GM18909 (cell line): ENCODE measurements around the gene FTCD.
"Not testable (repeated sequence)": the region's sequence is repeated elsewhere in the genome, so short reads cannot be mapped to it uniquely, and the experiment has no call there.

Experiments
- ATAC-seq: cut with Tn5 transposase; IDR thresholded peaks from one replicate; pipeline ENCODE4 v1.9.1; 2021; ENCODE audit warnings: mild to moderate bottlenecking; ENCODE audit not compliant: unreplicated experiment, poor library complexity

The FTCD gene

DNA sequence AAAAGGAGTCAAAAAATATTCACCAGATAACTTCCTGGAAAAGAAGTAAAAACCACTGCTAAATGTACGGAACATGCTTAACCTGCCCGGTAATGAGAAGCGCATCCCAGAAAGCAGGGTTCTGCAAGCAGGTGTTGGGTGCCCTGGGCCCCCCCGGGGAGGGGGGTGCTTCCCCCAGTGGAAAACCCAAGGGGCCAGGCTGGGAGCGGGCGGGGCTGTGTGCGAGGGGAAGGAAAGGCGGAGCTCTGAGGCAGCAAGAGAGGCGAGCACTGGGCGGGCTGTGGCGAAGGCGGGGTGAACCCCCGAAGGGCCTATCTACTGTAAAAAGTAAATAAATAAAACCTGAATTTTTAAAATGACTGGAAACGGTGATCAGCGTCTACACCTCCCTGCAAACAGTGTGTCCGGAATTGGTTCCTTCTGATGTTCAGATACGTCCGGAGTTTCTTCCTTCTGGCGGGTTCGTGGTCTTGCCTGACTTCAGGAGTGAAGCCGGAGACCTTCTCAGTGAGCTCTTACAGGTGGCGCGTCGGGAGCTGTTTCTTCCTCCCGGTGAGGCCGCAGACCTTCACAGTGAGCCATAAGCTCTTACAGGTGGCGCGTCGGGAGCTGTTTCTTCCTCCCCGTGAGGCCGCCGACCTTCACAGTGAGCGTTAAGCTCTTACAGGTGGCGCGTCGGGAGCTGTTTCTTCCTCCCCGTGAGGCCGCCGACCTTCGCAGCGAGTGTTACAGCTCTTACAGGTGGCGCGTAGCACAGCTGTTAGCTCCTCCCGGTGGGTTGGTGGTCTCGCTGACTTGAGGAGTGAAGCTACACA lies 13.4 kb downstream of the FTCD start:
- ATAC-seq: no peak

GRCh38 chr21:46140352-46141003 lies 14.9 kb downstream of the FTCD start:
- ATAC-seq: not testable (repeated sequence)

GRCh38 chr21:46139686-46140085 lies 15.7 kb downstream of the FTCD start:
- ATAC-seq: no peak

DNA sequence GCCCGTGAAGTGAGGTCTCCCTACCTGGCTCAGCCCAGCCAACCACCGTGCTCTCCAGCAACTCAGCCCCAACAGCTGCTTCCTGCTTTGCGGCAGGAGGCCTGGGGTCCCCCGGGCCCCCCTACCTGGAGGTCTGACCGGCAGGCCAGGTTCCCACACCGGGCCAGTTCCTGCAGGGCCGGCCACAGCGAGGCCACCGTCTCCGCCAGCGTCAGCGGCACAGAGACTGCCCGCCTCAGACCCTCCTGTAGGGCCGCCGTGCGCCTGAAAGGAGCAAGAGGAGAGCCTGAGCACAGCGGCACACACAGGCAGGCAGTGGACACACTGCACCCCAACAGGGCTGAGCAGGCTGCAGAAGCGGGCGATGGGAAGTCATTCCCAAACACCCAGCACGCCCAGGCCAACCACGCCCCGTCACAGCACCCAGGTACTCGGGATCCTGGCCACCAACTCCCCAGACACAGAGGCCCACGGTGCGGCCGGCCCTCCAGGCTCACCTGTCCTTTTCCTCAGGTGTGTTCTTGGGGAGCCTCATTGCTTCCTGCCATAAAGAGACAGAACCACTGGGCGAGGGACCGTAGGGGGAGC lies 16.9 kb downstream of the FTCD start:
- no peak for ATAC-seq

GRCh38 chr21:46137908-46138307 lies 17.5 kb downstream of the FTCD start:
- no peak for ATAC-seq

- no peak for ATAC-seq
Observed at GRCh38 chr21:46136739-46137349, 18.5 kb downstream of the FTCD start.

- ATAC-seq: no peak
Observed at GRCh38 chr21:46135782-46136395, 19.5 kb downstream of the FTCD start.

DNA sequence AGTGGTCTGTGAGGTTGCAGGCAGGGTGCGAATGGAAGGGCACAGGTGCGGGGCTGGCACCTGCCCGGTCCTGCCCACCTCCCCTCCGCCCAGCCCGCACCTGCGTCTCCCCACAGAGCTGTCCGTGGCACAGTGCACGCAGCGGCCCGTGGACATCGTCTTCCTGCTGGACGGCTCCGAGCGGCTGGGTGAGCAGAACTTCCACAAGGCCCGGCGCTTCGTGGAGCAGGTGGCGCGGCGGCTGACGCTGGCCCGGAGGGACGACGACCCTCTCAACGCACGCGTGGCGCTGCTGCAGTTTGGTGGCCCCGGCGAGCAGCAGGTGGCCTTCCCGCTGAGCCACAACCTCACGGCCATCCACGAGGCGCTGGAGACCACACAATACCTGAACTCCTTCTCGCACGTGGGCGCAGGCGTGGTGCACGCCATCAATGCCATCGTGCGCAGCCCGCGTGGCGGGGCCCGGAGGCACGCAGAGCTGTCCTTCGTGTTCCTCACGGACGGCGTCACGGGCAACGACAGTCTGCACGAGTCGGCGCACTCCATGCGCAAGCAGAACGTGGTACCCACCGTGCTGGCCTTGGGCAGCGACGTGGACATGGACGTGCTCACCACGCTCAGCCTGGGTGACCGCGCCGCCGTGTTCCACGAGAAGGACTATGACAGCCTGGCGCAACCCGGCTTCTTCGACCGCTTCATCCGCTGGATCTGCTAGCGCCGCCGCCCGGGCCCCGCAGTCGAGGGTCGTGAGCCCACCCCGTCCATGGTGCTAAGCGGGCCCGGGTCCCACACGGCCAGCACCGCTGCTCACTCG lies 23.3 kb downstream of the FTCD start:
- no peak for ATAC-seq

DNA sequence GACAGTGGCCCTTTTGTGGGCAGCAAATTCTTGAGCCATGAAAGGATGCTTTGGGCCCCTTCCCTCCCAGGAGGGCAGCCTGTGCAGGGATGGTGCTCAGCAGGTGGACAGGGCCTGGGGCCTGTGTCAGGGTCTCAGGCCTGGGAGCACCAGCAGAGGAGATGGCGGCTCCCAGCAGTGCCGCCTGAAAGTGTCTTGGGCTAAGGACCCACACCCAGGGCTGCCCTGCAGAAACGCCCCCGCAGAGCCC lies 23.9 kb downstream of the FTCD start:
- no peak for ATAC-seq

GRCh38 chr21:46130831-46131587 lies 24.4 kb downstream of the FTCD start:
- no peak for ATAC-seq

DNA sequence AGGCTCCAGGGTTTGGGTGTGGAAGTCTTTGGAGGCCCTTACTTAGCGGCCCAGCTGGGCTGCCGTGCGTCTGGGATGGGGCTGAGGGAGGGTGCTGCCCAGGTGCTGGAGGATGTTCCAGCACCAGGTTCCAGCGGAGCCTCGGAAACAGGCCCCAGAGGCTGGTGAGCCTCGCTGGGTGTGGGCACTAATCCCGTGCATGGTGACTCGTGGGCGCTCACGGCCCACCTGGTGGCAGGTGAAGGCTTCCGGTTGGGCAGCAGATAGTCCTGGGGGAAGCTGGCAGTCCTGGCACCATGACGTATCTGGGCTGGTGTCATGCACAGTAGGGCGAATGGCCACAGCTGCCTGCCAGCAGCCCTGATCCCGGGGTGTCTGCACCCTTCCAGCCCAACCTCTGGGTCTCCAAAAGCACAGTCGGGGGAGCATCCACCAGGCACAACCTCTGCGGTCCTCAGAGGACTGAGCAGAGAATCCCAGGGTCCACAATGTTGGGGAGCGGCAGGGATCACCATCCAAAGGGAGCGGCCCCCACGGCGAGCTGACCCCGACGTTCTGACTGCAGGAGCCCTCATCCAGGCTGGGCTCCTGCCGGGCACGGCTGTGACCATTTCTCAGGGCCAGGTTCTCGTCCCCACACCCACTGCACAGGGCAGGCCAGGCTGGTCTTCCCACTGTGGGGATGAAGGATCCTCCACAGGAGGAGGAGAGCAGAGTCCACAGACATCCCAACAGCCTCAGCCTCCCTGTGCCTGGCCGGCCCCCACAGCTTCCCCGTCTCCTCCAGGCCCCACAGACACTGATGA lies 25.3 kb downstream of the FTCD start:
- ATAC-seq: no peak

GRCh38 chr21:46128933-46129571 lies 26.3 kb downstream of the FTCD start:
- no peak for ATAC-seq

GRCh38 chr21:46128106-46128932 lies 27.1 kb downstream of the FTCD start:
- ATAC-seq: no peak

DNA sequence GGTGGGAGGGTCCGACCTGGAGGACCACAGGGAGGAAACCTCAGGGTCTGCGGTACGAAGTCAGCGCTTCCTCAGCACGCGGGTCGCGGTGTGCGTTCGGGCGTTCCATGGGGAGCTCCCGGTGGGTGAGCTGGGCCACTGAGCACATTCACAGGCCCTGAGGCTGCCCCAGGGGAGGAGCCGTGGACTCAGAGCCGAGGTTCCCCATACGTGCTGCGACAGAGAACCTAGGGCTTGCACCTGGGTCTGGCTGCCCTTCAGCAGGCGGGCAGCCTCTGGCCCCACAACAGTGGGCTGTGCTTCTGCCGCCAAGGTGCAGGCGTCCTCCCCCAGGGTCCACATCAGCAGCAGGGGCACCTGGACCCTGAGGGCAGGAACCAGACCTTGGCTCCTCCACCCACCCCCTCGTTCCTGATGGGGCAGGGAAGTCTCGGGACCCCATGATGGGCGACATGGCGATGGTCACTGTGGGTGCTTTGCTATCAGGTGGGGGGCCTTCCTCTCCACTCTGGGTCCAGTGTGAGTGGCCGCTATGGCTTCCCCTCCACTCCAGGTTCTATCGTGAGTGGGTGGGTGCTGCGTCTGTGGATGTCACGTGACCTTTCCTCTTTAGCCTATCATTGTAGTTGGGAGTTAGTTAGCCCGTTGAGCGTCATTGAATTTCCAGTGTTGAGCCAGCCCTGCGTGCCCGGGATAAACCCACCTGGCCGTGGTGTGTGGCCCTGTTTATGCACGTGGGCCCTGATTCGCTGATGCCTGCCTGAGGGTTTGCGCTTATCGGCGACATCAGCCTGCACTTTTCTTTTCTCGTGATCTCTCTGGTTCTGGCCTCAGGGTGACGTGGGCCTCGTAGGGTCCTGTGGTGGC lies 27.9 kb downstream of the FTCD start:
- no peak for ATAC-seq

GRCh38 chr21:46126309-46127238 lies 28.8 kb downstream of the FTCD start:
- ATAC-seq: no peak
